NT2/D1 (cell line): ENCODE results near the gene DHRS1.

Experiments used
- DNase-seq: peaks from one replicate; pipeline ENCODE4 v3.0.0-alpha.2; 2011; ENCODE audit warnings: low read depth, low spot score
- H3K27me3 ChIP-seq: 2 replicates; pipeline ENCODE4 v1.6.0; 2011; ENCODE audit warnings: mild to moderate bottlenecking; ENCODE audit not compliant: insufficient read length, insufficient read depth
- H3K36me3 ChIP-seq: 2 replicates; pipeline ENCODE4 v1.6.1; 2011; ENCODE audit warnings: mild to moderate bottlenecking, low read length, mixed read lengths; ENCODE audit not compliant: insufficient read depth, insufficient read length
- H3K4me1 ChIP-seq: 2 replicates; pipeline ENCODE4 v1.5.1; 2011; ENCODE audit not compliant: insufficient read depth, insufficient read length
- H3K4me3 ChIP-seq: 2 replicates; pipeline ENCODE4 v1.5.1; 2011; ENCODE audit warnings: low read depth; ENCODE audit not compliant: insufficient read length
- H3K9ac ChIP-seq: 2 replicates; pipeline ENCODE4 v1.6.0; 2011; ENCODE audit warnings: low read depth; ENCODE audit not compliant: insufficient read length
- H3K9me3 ChIP-seq: 2 replicates; pipeline ENCODE4 v1.5.1; 2011; ENCODE audit warnings: mild to moderate bottlenecking, low read length; ENCODE audit not compliant: insufficient read depth
- SUZ12 ChIP-seq: IDR thresholded peaks from 2 replicates; pipeline ENCODE4 v1.6.1; 2011; ENCODE audit not compliant: insufficient read length, insufficient read depth; ENCODE audit errors: extremely low read depth
- YY1 ChIP-seq: IDR thresholded peaks from 2 replicates; pipeline ENCODE4 v1.6.1; 2011; ENCODE audit not compliant: insufficient read length, insufficient read depth
- ZNF274 ChIP-seq: IDR thresholded peaks from 2 replicates; pipeline ENCODE4 v1.6.1; 2011; ENCODE audit warnings: mild to moderate bottlenecking, low read depth, low read length

The DHRS1 gene

DNA sequence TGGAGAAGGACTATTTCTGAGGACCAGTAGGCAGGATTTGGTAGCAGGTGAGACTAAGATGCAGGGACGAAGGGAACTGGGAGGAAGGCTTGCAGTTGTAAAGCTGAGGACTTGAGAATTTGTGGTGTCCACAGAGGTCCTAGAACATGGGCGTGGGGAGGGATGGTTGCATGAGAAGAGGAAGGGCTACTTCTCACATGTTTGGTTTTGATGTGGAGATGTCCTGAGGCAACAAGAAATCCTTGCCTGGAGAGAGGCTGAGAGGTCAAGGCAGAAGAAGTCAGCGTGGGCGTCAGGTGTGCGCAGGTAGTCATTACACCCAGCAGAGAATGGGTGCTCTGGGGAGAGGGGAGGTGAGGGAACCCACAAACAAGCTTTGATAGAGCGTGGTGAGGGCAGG lies 22.5 kb downstream of the DHRS1 start:
- peaks cover 4% of the 10 kb centered on the region for H3K4me1 ChIP-seq
- no peaks in the 10 kb centered on the region for H3K27me3 ChIP-seq
- H3K36me3 ChIP-seq: peaks cover 4% of the 10 kb centered on the region
- no peak for TF ChIP-seq SUZ12
- no peak for TF ChIP-seq YY1
- TF ChIP-seq ZNF274: no peak
- H3K9me3 ChIP-seq: no peaks in the 10 kb centered on the region
- no peak for DNase-seq
- no peak overlapping the region for H3K4me3 ChIP-seq
- H3K9ac ChIP-seq: no peak overlapping the region

DNA sequence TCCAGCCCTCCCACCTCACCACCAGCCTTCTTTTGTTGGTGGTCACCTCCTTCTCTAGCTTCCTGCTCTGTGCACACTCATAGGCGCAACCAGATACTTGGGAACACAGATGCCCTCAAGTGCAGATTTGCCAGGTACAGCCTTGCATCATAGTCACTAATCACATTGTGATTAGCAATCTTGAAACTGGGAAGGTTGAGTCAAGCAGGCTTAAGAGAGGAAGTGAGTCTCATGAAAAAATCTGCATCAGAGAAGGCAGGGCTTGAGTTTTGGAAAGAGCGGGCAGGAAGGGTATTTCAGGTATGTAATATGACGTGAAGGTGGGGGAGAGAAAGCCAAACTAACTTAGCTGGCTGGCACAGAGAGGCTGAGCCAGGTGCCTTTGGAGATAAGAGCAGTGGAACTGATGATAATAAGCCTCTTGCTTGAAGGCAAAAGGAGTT lies 25.5 kb downstream of the DHRS1 start:
- no peaks in the 10 kb centered on the region for H3K9me3 ChIP-seq
- TF ChIP-seq ZNF274 (no peak), SUZ12 (no peak), YY1 (no peak)
- H3K9ac ChIP-seq: no peak overlapping the region
- H3K36me3 ChIP-seq: peaks cover 15% of the 10 kb centered on the region
- H3K4me3 ChIP-seq: no peak overlapping the region
- H3K27me3 ChIP-seq: no peaks in the 10 kb centered on the region
- H3K4me1 ChIP-seq: no peaks in the 10 kb centered on the region
- no peak for DNase-seq

DNA sequence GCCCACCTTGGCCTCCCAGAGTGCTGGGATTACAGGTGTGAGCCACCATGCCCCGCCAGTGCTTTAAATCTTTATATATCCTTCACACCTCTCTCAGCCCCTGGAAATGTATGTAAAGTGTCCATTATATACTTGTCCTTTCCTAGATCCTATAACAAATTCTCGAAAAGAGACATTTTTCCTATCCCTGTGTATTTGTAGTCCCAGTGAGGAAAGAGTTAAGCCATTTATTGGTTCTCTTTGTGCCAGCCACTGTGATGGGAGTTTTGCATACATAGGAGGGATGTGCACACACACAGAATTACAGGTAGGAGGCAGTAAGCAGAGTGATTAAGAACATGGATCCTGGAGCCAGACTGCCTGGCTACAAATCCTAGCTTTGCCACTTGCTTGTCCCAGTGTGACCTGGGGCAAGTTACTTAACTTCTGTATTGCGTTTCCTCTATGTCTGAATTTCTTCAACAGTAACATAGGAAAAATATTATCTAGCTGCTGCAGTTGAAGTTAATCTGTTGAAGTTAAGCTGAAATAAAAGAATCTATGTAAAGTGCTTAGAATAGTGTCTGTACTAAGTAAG lies 26.1 kb downstream of the DHRS1 start:
- Histone ChIP-seq H3K9ac (no peak overlapping the region), H3K9me3 (no peaks in the 10 kb centered on the region), H3K4me1 (no peaks in the 10 kb centered on the region), H3K36me3 (peaks cover 21% of the 10 kb centered on the region), H3K4me3 (no peak overlapping the region), H3K27me3 (no peaks in the 10 kb centered on the region)
- DNase-seq: no peak
- no peak for TF ChIP-seq YY1
- TF ChIP-seq SUZ12: no peak
- TF ChIP-seq ZNF274: no peak

DNA sequence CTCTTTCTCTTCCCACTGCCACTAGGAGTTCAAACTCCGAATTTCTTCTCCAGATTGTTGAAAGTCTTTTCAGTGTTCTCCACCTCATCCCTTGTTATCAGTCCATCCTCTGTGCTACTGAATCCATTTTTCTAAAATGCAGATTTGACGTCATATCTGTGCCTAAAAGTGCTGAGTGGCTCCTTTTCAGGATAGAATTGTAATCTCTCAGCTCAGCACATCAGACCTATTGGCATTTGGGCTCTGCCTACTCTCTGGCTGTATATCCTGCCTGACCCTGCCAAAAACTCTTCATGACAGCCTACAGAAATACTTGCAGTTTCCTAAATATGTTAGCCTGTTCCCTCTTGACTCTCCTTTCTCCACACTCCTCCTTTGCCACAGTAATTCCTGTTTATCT lies 27.1 kb downstream of the DHRS1 start:
- H3K4me3 ChIP-seq: no peak overlapping the region

DNA sequence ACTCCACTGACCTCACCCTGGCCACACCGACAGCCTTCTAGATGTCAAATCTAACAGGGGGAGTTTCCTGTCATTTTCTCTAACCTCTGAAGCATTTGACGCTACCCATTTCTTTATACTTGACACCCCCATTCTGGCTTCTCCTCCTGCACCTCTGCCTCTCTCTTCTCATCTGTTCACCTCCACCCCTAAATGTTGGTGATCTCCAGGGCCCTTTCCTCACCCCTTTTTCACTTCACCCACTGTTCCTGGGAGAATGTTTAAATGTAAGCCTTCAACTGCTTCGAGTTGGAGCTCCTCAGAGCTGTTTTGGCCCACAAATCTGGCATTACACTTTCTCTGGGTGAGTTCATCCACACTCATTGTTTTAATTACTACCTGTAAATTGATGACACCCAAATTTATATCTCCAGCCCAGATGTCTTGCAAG lies 27.7 kb downstream of the DHRS1 start:
- Histone ChIP-seq H3K9me3 (no peaks in the 10 kb centered on the region), H3K36me3 (peaks cover 32% of the 10 kb centered on the region), H3K27me3 (no peaks in the 10 kb centered on the region), H3K4me3 (peak overlapping the region; percentile 81), H3K4me1 (no peaks in the 10 kb centered on the region), H3K9ac (peak overlapping the region; percentile 58)
- TF ChIP-seq SUZ12 (no peak), ZNF274 (no peak), YY1 (no peak)
- DNase-seq: no peak

More for the DNA sequence above, 27.1 kb downstream of the DHRS1 start:
- no peak for TF ChIP-seq YY1
- no peak for TF ChIP-seq ZNF274
- TF ChIP-seq SUZ12: no peak
- no peaks in the 10 kb centered on the region for H3K27me3 ChIP-seq
- no peaks in the 10 kb centered on the region for H3K4me1 ChIP-seq
- H3K9ac ChIP-seq: no peak overlapping the region
- H3K36me3 ChIP-seq: peaks cover 28% of the 10 kb centered on the region
- no peak for DNase-seq
- H3K9me3 ChIP-seq: no peaks in the 10 kb centered on the region

DNA sequence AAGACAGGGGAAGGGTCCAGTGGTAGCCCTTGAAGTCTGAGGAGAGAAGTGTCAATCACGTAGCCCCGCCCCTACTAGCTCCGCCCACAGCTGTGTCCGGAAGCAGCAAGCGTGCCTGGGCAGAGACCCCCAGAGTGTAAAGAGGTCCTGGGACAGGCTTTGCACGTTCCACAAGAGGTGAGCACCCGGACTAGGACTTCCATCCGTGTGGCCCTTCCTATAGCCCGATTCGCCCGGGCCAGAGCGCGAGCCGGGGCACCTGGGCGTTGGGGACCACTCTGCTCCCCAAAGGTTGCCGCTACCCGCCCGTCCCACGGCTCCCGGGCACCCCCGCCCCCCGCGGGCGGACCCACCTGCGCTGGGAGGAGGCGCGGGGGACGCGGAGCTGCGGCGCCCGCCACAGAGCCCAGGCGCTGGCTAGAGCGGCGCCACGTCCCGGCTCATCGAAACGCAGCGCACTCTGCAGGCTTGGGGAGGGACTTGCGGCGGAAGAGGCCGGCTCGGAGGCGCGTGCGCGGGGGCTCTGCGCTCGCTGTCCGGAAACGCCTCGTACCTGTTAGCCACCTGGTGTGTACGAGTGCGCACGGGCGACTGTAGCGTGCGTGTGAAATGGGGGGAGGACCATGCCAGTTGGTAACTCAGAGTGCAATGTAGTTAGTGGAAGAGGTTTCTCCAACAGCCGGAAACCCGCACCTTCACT lies 28.3 kb downstream of the DHRS1 start, which contains the start of gene RABGGTA:
Gene RABGGTA (minus strand): TSS at position 464 of the 700 bp plus-strand sequence. CDS start 482 bp downstream, outside the sequence.
- Histone ChIP-seq H3K36me3 (peaks cover 37% of the 10 kb centered on the region), H3K4me1 (no peaks in the 10 kb centered on the region), H3K9me3 (no peaks in the 10 kb centered on the region), H3K9ac (peak within 1 kb of the TSS; percentile 87), H3K4me3 (peak within 1 kb of the TSS; percentile 81), H3K27me3 (no peaks in the 10 kb centered on the region)
- no peak for TF ChIP-seq YY1
- TF ChIP-seq ZNF274: no peak
- no peak for TF ChIP-seq SUZ12
- DNase-seq: peak; percentile 79

DNA sequence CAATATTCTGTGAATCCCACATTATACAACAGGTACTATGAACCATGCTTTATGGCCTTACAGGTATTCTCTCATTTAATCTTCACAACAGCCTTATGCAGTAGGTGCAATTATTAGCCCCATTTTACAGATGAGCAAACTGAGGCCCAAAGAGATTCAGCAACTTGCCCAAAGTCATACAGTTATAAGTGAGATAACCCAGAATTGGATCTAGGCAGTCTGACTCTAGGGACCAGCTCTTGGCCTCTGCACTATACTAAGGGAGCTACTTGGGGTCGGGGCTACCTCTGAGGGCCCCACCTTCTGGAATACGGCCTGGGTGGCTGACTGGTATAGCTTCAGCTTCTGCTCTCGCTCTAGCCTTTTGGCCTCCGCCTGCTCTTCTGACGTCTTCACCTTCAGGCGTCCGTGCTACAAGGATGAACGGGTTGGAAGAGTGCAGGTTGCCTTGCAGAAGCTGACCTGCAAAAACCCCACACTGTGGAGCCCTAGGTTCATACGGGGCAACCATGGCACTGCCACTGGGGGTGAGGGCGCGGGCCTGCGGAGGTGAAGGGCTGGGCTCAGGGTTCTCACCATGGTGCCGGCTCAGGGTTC lies 28.9 kb downstream of the DHRS1 start:
- H3K4me1 ChIP-seq: no peaks in the 10 kb centered on the region
- H3K9ac ChIP-seq: peak overlapping the region; percentile 87
- no peak for TF ChIP-seq ZNF274
- no peak for TF ChIP-seq SUZ12
- no peak for TF ChIP-seq YY1
- H3K4me3 ChIP-seq: peak overlapping the region; percentile 81
- peaks cover 40% of the 10 kb centered on the region for H3K36me3 ChIP-seq
- no peaks in the 10 kb centered on the region for H3K9me3 ChIP-seq
- H3K27me3 ChIP-seq: no peaks in the 10 kb centered on the region
- no peak for DNase-seq
